Neural progenitor cell (in vitro differentiated cells): ENCODE results near the gene MAPK9.

Experiments
- EZH2 ChIP-seq: fragments of 200-600 bp; sonication (generic); IDR thresholded peaks from 2 replicates; pipeline ENCODE4 v1.6.1; 2017; ENCODE audit warnings: antibody characterized with exemption, mild to moderate bottlenecking, moderate library complexity
- TF ChIP-seq, protein P1 (sequence below): fragments of 200-600 bp; sonication (generic); IDR thresholded peaks from 2 replicates; pipeline ENCODE4 v1.5.1; 2017; ENCODE audit warnings: antibody characterized with exemption, mild to moderate bottlenecking

DNA sequence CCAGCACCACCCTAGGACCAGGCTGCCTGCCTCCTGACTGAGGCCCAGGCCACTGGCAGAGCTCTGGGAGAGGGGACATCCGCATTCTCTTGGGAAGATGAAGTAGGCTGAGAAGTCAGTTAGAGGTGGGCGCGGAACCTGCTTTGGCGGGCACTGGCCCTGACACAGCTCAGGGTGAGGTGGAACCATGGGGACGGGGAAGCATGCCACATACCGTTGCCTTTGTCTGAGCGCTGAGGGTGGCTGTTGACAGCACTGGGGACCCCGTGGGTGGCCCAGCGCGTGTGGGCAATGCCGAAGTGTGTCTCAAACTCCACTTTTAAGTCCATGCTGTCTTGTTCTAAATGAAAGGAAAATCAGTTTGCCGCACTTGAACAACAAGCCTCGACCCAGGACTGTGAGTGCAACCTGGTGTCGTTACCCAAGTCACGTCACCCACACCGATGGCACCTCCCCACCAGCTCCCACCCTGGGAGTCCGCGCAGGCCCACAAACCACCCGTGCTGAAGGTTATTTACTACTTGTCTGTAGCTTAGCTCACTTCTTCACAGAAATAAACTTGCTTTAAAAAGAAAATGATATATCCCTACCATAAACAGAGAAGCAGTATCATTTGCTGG, 43.8 kb upstream of the MAPK9 start:
- TF ChIP-seq EZH2: no peak
- TF ChIP-seq, protein P1, sequence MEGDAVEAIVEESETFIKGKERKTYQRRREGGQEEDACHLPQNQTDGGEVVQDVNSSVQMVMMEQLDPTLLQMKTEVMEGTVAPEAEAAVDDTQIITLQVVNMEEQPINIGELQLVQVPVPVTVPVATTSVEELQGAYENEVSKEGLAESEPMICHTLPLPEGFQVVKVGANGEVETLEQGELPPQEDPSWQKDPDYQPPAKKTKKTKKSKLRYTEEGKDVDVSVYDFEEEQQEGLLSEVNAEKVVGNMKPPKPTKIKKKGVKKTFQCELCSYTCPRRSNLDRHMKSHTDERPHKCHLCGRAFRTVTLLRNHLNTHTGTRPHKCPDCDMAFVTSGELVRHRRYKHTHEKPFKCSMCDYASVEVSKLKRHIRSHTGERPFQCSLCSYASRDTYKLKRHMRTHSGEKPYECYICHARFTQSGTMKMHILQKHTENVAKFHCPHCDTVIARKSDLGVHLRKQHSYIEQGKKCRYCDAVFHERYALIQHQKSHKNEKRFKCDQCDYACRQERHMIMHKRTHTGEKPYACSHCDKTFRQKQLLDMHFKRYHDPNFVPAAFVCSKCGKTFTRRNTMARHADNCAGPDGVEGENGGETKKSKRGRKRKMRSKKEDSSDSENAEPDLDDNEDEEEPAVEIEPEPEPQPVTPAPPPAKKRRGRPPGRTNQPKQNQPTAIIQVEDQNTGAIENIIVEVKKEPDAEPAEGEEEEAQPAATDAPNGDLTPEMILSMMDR: no peak
